Caco-2 (cell line): ENCODE measurements around the gene SLC16A10. TPM values are rescaled to one million over a fixed set of nuclear protein-coding genes. Genes with fewer than 3 reads are reported as not detected.

ENCODE experiments used
- BruUV-seq: library from RNA; stranded (reverse); fragments of 400-500 nt; replicated peaks from 2 replicates; lab custom pipeline; 2021; lab: Mats Ljungman, UMichigan
- CTCF ChIA-PET: fragments of 300-600 bp; sonication (Branson Sonifier 250); formaldehyde crosslinking; loops from one replicate; lab custom pipeline; 2022; ENCODE audit warnings: antibody characterized with exemption; lab: Charles Lee
- POLR2A ChIA-PET: fragments of 300-600 bp; sonication (Branson Sonifier 250); formaldehyde crosslinking; loops from one replicate; lab custom pipeline; 2022; ENCODE audit warnings: antibody characterized with exemption; lab: Charles Lee
- DNase-seq, 2 experiments: peaks; one replicate each; pipeline versions ENCODE4 v3.0.0 to v3.0.0-alpha.2; 2020 to 2022
- H3K27me3 ChIP-seq: replicated peaks from 2 replicates; pipeline ENCODE4 v1.6.0; 2011; ENCODE audit warnings: low read length; ENCODE audit not compliant: control insufficient read depth, insufficient read depth
- H3K36me3 ChIP-seq: 2 replicates; pipeline ENCODE4 v1.5.1; 2011; ENCODE audit warnings: low read length; ENCODE audit not compliant: control insufficient read depth, insufficient read depth
- H3K4me1 ChIP-seq: fragments of 250-450 bp; sonication (Bioruptor Pico); 2 replicates; pipeline ENCODE4 v1.5.1; 2020; ENCODE audit warnings: mild to moderate bottlenecking
- H3K4me3 ChIP-seq: 2 replicates; pipeline ENCODE4 v1.5.1; 2011; ENCODE audit warnings: low read depth, mild to moderate bottlenecking, control low read depth, low read length
- H3K9me3 ChIP-seq: fragments of 250-450 bp; sonication (Bioruptor Pico); 2 replicates; pipeline ENCODE4 v1.5.1; 2020; ENCODE audit warnings: mild to moderate bottlenecking, moderate library complexity
- H3K27ac Mint-ChIP-seq: one replicate; pipeline ENCODE4 v1.8.0; 2022; ENCODE audit warnings: mixed read lengths; ENCODE audit not compliant: unreplicated experiment
- H3K27me3 Mint-ChIP-seq: one replicate; pipeline ENCODE4 v1.8.0; 2022; ENCODE audit warnings: mixed read lengths; ENCODE audit not compliant: insufficient read depth, unreplicated experiment
- H3K36me3 Mint-ChIP-seq: one replicate; pipeline ENCODE4 v1.8.0; 2022; ENCODE audit warnings: mild to moderate bottlenecking, mixed read lengths; ENCODE audit not compliant: insufficient read depth, unreplicated experiment
- H3K4me1 Mint-ChIP-seq: one replicate; pipeline ENCODE4 v1.8.0; 2022; ENCODE audit warnings: low read depth, mixed read lengths; ENCODE audit not compliant: unreplicated experiment
- H3K4me3 Mint-ChIP-seq: one replicate; pipeline ENCODE4 v1.8.0; 2022; ENCODE audit warnings: mild to moderate bottlenecking, moderate library complexity, mixed read lengths; ENCODE audit not compliant: unreplicated experiment
- H3K9me3 Mint-ChIP-seq: one replicate; pipeline ENCODE4 v1.8.0; 2022; ENCODE audit warnings: mixed read lengths; ENCODE audit not compliant: unreplicated experiment
- intact Hi-C: fragments of 100-400 bp; cut with micrococcal nuclease; formaldehyde crosslinking; loops from one replicate; pipeline ENCODE4 v1.10.0; 2022; ENCODE audit not compliant: unreplicated experiment
- total RNA-seq: library from RNA; stranded (reverse); gene quantifications from 2 replicates; pipeline ENCODE4 v1.2.3, GENCODE V29; 2022
- TF ChIP-seq, protein P1 (sequence below), 2 experiments: fragments of 200-600 bp in 1 of 2; IDR thresholded peaks; 1 replicate in 1 of 2; 2 replicates in 1 of 2; pipeline versions ENCODE4 v1.5.1 to v1.8.0; 2011 to 2022; ENCODE audit warnings: antibody characterized with exemption in 1 of 2, control low read depth in 1 of 2, inconsistent platforms in 1 of 2, low read depth in 1 of 2, low read length in 1 of 2, mild to moderate bottlenecking in 1 of 2, moderate library complexity in 1 of 2; ENCODE audit not compliant: insufficient read depth in 1 of 2, severe bottlenecking in 1 of 2, unreplicated experiment in 1 of 2

SLC16A10 gene
- total RNA-seq, 1 experiment from 2014 or later = 14.2 TPM

DNA sequence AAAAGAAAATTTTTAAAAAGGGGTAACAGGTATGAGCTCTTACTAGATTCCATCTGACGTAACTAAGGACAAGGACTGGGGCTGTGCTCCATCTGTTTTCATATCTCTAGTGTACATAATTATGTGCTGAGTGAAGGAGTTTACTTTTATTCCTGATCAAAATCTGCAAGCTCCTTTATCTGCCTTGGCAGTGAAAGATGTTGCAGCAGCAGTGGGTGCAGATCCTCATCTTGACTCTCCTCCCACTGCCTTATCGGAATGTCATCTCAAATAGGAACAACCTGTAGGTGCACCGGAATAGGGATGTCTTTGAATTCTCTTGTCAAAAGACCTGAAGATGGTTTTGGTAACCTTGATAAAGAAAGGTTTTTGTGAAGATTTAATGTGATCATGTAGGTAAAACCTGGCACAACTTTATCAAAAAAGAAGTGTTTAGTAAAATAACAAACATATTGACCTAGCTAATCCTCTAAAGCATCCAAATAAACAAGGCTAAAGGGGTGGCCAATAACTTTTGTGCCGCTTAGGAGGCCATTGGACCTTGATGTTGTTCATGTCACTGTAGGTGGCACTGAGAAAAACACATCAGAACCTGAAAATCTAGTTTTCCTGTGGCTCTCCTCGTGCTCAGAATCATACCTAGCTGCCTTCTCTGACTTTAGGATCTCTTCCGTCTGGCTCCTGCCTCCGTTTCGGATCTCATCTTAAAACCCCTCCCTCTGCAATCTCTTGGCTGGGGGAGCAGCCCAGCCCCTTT lies 19.0 kb upstream of the SLC16A10 start:
- BruUV-seq = no TSS peak

DNA sequence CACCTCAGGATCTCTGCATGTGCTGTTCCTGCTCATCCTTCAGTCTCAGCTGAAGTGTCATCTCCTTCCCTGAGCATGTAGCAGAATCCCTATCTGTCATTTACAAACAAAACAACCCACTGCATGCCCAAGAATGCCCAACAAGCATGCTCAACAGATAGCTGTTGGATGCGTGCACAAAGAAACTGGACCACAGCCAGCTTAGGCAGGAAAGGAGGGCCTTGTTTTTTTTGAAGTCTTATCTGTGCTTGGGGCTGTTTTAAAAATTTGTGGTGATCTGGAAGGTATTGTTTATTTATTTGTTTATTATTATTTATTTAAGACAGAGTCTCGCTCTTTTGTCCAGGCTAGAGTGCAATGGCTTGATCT lies 18.5 kb upstream of the SLC16A10 start:
- BruUV-seq = no TSS peak
- H3K4me1 ChIP-seq = 0 out of 2 replicates have a peak, but pooled peaks cover 4% of the 10 kb centered on the region
- intact Hi-C loops = no loop called here
- Mint-ChIP-seq H3K36me3 (no peaks in the 10 kb centered on the region), H3K4me1 (peaks cover 6% of the 10 kb centered on the region), H3K4me3 (no peak overlapping the region), H3K27ac (no peak overlapping the region), H3K9me3 (no peaks in the 10 kb centered on the region), H3K27me3 (peaks cover 3% of the 10 kb centered on the region)
- POLR2A ChIA-PET = no interaction called here
- no peaks in the 10 kb centered on the region for H3K27me3 ChIP-seq
- TF ChIP-seq, protein P1, sequence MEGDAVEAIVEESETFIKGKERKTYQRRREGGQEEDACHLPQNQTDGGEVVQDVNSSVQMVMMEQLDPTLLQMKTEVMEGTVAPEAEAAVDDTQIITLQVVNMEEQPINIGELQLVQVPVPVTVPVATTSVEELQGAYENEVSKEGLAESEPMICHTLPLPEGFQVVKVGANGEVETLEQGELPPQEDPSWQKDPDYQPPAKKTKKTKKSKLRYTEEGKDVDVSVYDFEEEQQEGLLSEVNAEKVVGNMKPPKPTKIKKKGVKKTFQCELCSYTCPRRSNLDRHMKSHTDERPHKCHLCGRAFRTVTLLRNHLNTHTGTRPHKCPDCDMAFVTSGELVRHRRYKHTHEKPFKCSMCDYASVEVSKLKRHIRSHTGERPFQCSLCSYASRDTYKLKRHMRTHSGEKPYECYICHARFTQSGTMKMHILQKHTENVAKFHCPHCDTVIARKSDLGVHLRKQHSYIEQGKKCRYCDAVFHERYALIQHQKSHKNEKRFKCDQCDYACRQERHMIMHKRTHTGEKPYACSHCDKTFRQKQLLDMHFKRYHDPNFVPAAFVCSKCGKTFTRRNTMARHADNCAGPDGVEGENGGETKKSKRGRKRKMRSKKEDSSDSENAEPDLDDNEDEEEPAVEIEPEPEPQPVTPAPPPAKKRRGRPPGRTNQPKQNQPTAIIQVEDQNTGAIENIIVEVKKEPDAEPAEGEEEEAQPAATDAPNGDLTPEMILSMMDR (IDR thresholded peaks at IDR 0.05; ENCODE audit: insufficient read depth in 1 of 2, low read depth in 1 of 2, low read length in 1 of 2, severe bottlenecking in 1 of 2, unreplicated experiment in 1 of 2) = no peak
- CTCF ChIA-PET = no interaction called here
- no peaks in the 10 kb centered on the region for H3K36me3 ChIP-seq
- DNase-seq = no peak
- H3K9me3 ChIP-seq = no peaks in the 10 kb centered on the region; the same call in 1 of the 2 replicates
- no peak overlapping the region for H3K4me3 ChIP-seq

More for the DNA sequence above, 19.0 kb upstream of the SLC16A10 start:
- Histone ChIP-seq H3K4me1 (0 out of 2 replicates have a peak, but pooled peaks cover 4% of the 10 kb centered on the region), H3K36me3 (no peaks in the 10 kb centered on the region), H3K4me3 (no peak overlapping the region), H3K27me3 (no peaks in the 10 kb centered on the region), H3K9me3 (peaks cover 2% of the 10 kb centered on the region; the same call in 1 of the 2 replicates)
- Mint-ChIP-seq H3K9me3 (no peaks in the 10 kb centered on the region), H3K4me1 (peaks cover 6% of the 10 kb centered on the region), H3K36me3 (no peaks in the 10 kb centered on the region), H3K4me3 (no peak overlapping the region), H3K27ac (no peak overlapping the region), H3K27me3 (peaks cover 3% of the 10 kb centered on the region)
- intact Hi-C loops = no loop called here
- CTCF ChIA-PET = no interaction called here
- DNase-seq = no peak
- POLR2A ChIA-PET = no interaction called here
- TF ChIP-seq, protein P1 (IDR thresholded peaks at IDR 0.05; ENCODE audit: insufficient read depth in 1 of 2, low read depth in 1 of 2, low read length in 1 of 2, severe bottlenecking in 1 of 2, unreplicated experiment in 1 of 2) = no peak

- CTCF ChIA-PET = no interaction called here
These were observed 17.8 kb upstream of the SLC16A10 start for GRCh38 chr6:111069382-111070104.

More at GRCh38 chr6:111069382-111070104, 17.8 kb upstream of the SLC16A10 start:
- Mint-ChIP-seq H3K27me3 (peaks cover 3% of the 10 kb centered on the region), H3K27ac (no peak overlapping the region), H3K36me3 (no peaks in the 10 kb centered on the region), H3K4me1 (peaks cover 6% of the 10 kb centered on the region), H3K9me3 (no peaks in the 10 kb centered on the region), H3K4me3 (no peak overlapping the region)
- intact Hi-C loops = no loop called here
- no peaks in the 10 kb centered on the region for H3K9me3 ChIP-seq
- H3K4me1 ChIP-seq = 0 out of 2 replicates have a peak, but pooled peaks cover 4% of the 10 kb centered on the region
- H3K4me3 ChIP-seq = no peak overlapping the region
- no TSS peak for BruUV-seq
- H3K36me3 ChIP-seq = no peaks in the 10 kb centered on the region
- POLR2A ChIA-PET = no interaction called here
- no peak for DNase-seq
- TF ChIP-seq, protein P1 (IDR thresholded peaks at IDR 0.05; ENCODE audit: insufficient read depth in 1 of 2, low read depth in 1 of 2, low read length in 1 of 2, severe bottlenecking in 1 of 2, unreplicated experiment in 1 of 2) = no peak
- H3K27me3 ChIP-seq = no peaks in the 10 kb centered on the region
